HK-2 (cell line): ENCODE results near the gene RIPK1.
"Not testable (repeated sequence)": the region's sequence is repeated elsewhere in the genome, so short reads cannot be mapped to it uniquely, and the experiment has no call there.

ENCODE experiments used
- DNase-seq: peaks from one replicate; pipeline ENCODE4 v3.0.0-alpha.2; 2018; ENCODE audit not compliant: unreplicated experiment

The RIPK1 gene

DNA sequence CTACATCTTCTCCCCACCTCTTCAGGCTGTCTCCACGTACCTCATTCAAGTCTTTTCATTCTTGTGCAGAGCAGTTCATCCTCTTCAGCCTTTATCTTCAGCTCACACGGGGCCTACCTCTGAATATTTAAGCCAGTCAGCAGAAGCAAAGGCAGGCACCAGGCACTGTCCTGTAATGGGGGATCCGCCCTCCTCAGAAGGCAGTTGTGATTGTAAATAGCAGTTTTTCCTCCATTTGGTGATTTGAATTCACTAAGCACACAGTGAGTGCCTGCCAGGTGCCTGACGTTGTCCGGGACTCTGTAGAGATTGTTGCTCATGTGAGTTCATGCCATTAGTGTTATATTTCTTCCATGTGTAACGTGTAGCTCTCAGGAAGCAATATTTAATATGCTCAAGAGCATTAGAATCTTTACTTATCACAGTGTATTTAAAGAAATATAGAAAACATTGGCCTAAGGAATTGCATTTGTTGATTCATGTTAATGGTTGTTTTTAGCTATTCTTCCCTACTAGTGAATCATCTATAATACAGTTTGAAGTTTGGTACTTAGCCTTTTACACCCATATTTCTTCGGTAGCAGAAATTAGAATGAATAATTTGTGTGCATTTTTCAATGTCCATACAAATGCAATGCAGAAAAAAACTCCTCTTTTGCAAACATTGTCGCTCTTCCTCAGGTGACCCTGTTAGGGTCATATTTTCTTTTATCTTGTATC lies 68.2 kb downstream of the RIPK1 start:
- DNase-seq = no peak

DNA sequence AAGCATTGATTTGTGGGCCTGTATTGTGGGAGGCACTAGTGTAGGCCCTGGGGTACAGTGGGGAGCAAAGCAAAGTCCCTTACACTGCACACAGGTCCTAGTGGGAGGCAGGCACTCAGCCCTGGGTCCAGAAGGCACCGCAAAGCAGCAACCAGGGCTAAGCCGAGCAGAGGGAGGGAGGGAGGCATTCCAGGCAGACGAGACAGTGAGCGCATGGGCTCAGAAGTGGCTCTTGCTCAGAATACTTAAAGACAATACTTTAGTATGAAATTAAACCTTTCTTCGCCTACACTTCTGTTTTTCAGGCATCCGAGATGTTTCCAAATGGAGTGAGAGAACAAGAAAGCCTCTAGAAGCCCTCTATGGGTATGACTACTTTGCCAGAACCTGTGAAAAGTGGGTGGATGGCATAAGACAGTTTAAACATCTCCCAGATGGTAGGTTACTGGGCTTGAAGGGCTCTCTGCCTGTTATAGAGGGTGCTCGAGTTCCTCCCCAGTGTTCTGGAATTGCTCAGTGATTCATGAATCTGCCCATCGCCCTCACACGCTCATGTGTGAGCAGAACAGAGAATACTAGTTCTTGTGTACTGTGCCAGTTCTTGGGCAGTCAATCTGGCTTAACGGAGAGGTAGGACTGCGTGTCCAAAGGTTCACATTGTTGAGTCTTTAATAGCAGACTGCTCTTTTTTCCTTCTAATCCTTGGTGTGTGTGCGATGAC lies 68.9 kb downstream of the RIPK1 start:
- DNase-seq = peak; percentile 30

DNA sequence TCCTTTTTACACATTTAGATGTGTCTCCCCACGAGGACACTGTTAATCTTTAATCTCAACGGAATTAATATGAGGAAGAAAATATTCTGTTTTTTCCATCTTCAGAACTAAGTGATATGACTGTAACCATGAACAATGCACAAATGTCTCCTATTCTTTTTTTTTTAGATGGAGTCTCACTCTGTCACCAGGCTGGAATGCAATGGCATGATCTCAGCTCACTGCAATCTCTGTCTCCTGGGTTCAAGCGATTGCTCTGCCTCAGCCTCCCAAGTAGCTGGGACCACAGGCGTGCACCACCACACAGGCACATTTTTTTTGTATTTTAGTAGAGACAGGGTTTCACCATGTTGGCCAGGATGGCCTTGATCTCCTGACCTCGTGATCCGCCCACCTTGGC lies 69.6 kb downstream of the RIPK1 start:
- not testable (repeated sequence) for DNase-seq

DNA sequence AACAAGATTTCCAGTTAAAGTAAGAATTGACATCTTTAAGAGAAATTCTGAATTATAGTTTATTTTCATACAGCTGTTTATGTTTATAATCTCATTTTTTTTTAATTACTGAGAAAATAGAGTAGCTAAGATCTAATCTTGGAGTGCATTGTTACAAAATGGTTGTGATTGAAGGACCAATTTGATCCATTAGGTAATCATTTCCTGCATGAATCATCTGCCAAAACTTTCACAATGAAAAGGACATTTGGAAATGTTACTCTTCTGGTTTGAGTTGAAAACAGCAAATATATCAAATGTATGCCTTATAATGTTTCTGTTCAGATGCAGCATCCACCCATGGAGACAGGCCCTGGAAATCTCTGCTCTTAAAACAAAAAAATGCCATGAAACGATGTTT lies 70.0 kb downstream of the RIPK1 start:
- no peak for DNase-seq

DNA sequence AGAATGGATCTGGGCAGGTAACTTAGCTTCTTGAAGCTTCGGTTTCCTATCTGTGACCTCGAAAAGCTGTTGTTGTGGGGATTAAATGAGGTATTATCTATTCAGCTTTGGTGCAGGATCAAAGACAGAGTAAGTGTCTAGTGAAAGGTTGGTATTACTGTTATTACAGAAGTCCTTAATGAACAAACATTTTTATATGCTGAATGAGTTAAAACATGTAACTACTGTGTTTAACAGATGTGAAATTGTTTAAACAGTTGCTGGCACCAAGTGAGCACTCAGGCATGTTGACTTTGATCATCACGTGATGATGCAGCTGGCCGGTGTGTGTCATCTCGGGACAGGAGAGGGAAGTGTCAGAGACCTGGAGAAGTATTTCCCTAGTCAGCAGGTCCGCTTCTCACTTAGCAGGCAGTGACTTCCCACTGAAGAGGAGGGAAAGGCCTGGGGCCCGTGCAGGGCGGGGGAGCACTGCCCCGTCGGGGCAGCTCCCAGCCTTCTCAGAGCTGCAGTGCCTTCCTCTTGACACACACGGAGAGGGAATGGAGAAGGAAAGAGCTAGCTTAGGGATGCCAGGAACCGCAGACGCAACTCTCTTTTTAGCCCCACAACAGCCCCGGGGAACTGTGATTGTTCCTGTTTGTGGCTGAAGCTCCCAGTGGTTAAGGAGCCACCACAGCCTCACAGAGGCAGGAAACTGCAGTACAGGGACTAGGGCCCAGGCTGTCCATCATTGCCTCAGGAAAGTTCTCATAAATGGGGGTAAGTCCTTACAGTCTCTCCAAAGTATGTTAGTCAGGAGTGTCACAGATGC lies 71.0 kb downstream of the RIPK1 start:
- DNase-seq = peak; percentile 64

DNA sequence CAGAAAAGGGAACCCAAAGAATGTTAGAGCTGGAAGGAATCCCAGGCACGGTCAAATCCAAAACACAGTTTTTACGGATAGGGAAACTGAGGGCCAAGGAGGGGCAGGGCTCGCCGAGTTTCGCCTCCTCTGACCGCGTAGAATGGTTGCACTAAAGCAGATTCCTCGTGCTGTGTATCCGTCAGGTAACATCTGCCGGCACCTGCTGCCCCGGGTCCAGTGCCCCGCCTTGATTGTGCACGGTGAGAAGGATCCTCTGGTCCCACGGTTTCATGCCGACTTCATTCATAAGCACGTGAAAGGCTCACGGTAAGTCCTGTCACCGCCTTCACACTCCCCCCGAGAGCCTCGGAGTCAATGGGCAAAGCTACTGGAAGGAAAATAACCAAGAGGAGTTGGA lies 71.9 kb downstream of the RIPK1 start:
- DNase-seq = no peak

DNA sequence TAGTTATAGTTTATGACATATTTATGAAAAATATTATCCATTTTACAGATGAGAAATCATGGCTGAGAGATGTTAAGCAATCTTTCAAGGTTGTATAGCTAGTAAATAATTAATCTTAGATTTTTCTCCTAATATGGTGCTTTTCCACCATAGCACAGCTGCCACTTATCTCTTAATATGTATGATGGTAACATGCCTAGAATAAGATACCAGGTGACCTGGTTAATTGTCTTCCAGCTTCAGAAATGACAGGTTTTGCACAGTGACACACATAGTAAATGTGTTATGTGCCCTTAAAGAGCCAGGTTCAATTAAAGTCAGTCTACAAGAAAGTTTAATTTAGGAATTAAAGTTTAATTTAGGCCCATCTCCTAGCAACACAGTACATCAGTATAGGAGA lies 74.2 kb downstream of the RIPK1 start:
- DNase-seq = no peak

DNA sequence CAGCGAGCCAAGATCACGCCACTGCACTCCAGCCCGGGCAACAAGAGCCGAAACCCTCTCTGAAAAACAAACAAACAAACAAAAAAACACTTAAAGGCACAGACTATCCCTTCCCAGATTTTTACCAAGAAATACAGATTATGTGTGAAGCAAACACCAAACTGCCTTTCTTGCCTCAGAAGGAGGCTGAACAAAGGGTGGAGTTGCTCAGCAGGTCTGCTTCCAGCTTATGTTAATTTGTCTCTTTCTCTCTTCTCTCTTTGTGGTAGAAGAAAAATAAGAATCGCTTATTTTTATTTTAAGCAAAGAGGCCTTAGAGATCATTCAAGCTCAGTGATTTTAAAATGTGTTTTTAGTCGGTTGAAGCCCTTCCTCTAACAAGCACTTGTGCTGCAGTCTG lies 74.9 kb downstream of the RIPK1 start:
- DNase-seq = no peak

DNA sequence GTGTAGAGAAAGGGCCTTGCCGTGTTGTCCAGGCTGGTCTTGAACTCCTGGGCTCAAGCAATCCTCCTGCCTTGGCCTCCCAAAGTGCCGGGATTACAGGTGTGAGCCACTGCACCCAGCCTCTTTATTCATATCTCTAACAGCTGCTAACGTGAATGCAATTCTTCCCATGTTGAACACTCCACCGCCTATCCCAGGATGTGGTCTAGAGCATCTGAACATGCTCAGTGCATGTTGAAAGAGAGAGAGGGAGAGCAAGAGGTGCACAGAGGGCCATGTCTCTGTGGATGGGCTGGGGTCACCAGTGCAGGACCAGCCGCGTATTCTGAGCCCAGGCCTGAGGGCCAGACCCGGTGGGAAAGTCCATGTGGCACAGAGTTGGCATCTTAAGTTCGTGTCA lies 76.3 kb downstream of the RIPK1 start:
- DNase-seq = no peak

DNA sequence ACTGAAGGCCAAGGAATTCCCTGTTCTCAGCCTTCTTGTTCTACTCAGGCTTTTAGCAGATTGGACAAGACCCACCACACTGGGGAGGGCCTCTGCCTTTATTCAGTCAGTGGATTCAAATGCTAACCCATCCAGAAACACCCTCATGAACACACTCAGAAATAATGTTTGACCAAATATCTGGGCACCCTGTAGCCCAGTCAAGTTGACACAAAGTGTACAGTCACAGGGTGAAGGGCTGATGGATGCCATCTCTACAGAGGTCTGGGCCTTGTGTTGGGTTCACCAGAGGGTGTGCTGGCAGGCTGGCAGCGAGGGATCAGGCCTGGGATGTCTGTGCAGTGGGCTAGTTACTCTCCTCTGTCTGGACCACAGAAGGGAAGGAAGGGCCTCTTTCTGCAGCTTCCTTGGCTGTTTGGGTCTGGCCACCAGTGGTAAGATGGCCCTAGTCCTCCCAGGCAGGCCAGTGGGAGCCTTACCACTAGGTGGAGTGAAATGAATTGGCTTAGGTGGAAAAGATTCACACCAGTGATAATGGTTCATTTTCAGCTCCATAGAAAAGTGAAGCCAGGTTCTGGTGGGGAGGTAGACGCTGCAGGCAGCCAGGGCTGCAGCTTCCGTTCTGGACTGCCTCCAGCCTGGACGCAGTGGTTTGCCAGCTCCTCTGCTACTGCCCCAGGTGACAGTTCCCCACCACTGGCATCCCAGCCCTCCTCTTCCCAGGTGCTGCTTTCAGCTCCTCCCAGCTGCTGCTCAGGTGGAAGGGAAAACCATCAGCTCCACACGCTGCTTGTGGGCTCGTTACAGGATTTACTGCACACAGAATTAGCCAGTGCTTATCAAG lies 79.8 kb downstream of the RIPK1 start:
- DNase-seq = no peak

DNA sequence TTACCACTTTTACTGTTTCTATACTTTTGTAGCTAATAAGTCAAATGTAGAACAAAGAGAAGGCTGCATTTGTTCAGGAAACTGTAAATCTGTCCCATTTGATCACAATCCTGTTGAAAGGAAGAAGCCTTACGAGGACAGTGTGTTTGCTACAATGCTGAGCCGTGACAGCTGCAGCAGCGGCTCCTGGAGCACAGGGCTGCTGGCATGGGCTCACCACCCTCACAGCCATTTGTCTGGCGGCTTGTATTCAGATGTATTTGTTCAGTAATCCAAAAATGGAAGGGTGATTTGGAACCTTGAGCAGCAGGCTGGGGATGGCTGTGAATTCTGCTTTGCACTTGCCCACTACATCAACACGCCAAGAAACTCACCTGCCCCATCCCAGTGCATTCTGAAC lies 83.4 kb downstream of the RIPK1 start:
- no peak for DNase-seq

DNA sequence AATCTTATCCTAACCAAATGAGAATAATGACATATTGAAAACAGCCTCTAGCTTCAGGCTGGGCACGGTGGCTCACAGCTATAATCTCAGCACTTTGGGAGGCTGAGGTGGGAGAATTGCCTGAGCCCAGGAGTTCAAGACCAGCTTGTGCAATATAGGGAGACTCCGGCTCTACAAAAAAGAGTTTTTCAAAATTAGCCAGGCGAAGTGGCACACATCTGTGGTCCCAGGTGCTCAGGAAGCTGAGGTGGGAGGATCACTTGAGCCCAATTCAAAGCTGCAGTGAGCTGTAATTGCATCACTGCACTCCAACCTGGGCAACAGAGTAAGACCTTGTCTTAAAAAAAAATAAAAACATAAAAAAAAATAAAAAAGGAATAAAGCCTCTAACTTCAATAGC lies 84.4 kb downstream of the RIPK1 start:
- DNase-seq = no peak

DNA sequence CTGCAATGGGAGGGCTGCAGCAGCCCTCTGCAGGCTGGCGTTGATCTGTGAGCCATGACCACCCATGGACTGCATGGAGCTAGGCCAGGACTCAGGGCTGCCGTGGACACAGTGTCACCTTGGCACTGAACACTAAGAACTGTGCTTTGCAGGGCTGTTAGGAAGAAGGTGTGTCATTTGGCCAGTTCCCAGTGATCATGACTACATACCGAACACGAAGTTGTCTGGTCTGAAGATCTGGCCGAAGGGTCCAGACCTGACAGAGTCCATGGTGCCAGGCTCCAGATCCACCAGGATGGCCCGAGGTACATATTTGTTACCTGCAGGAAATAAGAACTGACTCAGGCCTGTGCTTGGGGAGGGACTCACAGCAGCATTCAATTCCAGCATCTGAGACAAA lies 87.1 kb downstream of the RIPK1 start:
- DNase-seq = not testable (repeated sequence)

DNA sequence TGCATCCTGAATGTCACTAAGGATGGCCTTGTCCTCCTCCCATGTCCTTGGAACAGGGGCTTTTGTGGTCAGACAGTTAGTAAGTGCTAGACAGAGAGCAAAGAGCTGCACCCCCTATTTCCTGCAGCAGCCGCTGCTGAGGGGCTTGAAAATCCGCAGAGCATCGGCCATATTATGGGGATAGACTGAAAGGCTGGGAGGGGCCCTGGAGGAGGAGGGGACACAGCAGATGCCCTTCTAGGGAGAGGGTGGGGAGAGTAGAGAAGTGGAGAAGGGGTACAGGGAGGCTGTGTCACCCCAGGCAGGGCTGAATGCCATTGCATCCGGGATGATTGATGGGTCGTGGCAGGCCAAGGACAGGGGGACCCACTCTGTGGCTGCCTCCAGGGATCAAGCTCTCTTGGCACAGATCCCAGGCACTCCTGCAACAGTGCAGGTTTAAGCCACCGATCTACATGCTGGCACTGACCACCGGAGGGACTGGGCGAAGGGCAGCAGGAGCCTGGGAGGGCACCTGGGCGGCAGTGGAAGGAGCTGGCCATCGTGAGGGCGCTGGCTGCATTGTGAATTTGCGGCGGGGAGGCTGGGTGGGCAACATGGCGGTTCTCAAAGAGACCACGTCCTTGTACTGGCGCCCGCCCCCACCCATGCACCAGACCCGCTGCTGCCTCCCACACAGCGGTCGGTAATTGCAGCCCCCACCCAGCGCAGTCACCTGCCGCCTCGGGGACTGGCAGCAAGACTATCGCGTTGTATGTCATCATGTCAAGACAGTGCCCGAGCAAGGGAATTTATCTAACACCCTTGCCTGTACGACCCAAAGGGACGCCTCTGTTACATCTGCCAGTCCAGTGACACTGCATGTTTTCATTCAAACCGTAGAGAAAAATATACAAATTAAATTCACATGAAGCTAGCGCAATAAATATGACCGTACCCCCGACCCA lies 88.2 kb downstream of the RIPK1 start:
- DNase-seq = not testable (repeated sequence)

DNA sequence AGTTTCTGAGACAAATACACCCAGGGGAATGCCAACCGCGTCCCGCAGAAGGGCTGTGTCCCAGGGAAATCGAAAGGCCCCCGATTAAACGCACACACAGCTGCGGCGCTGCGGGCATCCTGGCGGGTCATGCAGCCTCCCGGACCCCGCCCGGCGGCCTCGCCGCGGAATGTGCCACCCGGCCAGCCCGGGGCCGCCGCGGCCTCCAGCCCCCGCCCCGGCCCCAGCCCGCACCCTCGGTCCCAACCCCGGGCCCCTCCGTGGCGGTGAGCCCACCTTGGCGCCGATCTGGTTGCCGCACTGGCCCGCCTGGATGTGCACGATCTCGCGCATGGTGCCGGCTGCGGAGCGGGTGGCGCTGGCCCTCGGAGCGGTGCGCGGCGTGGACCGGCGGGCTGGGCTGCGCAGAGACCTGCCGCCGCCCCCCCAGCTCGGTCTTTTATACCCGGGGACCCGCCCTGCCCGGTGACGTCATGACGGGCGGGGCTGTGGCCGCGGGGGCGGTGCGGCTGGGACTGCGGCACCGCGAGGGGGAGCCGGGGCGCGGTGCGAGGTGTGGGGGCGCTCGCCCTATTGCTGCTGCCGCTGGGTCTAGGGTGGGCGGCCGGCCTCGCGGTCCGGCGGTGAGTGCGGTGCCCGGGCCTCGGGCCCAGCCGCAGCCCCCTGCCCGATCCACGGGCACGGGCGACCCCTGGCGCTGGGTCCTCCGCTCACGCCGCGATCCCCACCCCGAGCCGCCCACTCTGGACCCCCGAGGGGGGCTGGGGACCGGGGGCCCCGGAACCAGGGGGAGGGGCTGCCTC lies 89.0 kb downstream of the RIPK1 start, which contains the start of gene TUBB2A:
TSS of gene TUBB2A (minus strand) at position 414 of the 803 bp plus-strand sequence. CDS start at position 333, 81 bp downstream.
- DNase-seq = peak; percentile 86

DNA sequence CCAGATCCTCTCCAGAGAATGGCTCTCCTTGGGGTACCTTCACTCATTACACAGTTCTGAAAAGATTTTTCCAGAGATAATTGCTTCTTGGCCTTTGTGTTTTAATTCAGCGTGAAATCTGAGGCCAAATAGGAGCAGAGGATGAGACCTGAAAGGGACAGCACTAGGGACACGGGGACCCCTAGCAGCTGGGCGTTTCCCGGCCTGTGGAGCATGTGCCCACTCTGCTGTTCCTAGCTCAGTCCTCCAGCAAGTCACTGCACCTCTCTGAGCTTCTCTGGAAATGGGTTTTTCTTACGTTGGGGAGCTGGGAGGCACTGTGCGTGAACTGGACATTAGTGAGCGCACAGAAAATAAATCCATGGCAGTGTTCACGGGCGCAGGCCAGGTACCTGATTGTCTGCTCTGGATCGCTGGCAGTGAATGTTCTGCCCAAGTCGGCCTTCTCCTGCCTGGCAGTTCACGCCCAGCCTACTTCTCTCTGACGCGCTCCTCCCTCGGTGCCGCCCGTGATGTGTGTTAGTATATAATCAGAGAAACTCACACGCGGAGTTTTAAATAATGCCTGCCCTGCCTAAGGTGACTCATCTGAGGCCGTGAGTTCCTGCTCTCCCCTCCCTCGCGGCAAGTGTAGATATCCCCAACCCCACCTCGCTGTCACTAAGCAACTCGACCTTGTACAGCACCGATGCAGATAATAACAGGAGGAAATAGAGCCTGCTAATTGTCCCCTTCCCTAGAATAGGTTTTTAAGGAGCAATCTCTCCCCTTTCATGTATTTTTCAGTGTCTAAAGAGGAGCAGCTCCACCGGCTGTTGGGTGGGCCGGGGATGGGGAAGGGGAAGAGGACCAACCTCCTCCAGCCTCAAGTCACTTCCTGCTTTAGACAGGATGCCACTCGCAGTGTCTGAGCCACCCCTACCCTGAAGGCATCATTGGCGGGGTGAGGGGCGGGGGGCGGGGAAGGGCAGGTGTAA lies 91.8 kb downstream of the RIPK1 start:
- DNase-seq = no peak

DNA sequence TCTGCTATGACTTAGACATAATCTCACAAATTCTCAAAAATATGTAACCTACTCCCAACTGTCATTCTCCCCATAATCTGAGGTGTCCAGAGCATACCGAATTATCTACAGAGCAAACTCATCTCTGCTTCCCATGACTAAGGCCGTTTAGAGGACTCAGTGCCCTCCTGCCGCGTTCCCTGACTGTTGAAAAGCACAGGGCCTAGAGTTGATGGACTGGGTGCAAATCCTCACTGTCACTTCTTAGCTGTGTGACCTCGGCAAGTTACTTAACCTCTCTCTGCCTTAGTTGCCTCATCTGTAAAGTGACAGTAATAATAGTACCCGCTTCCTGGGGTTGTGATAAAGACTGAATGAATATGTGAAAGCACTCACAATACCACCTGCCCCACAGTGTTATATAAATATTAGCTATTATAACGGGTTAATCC lies 93.8 kb downstream of the RIPK1 start:
- DNase-seq = no peak

DNA sequence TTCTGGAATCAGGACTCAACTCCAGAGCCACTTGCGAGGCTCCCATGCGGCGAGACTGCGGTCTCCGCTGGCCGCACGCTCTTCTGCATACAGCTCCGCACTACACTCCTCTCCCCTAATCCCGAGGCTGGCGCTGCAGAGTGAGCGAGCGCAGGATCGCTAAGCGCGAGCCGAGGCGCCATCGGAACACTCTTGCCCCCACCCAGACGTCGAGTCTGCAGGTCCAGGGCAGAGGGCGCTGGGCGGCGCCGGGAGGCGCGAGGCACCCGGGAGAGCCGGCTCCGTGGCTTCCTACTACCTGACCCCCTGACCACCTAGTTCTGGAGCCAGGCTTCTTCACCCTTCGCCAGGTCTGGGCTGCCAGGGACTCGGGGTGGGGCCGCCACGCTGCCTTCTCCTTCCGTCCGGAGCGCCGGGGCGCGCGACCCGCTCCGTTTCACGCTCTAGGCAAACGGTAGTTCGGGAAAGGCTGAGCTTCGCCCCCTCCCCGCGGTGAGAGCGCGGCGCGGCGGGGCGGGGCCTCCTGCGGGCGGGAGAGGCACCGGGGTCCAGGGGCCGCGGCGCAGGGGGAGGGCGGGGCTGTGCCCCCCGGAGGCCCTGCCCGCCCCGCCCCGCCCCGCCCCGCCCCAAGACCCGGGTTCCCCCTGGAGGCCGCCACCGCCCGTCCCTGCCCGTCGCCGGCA lies 94.4 kb downstream of the RIPK1 start:
- peak; percentile 62 for DNase-seq
